ENCODE data around the gene RNU6-8.
A peak's percentile ranks its signal among the peaks of the same experiment; 100 is the strongest.

DNA sequence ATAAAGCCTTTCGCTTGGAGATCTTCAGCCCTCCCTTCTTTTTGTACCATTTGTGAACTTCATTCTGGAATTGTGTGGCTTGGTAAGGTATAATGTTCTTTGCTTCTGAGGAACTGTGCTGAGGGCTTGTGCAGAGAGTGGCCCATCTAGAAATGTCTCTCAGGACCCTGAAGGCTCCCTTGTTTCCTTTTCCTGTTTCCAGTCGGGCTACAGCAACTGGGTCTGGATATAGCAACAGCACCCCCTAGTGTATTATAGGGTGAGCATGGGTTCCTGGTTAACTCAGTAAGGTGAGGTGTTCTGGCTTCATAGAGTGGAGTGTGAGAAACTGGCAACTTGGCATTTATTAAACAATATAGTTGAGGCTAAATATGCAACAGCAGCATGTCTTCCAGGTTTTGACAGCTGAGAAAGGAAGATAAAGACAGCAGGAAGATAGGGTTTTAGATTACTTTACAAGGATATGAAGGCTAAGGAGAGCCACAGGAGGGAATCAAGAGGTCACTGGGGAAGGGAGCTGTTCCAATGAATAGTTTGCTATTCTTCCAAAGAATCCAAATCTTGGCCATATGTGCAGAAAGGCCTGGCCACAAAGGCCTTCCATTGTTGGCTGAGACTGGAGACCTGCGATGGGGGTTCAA is 49.1 kb upstream of the RNU6-8 start:
- TF ChIP-seq CTCF (IDR thresholded peaks at IDR 0.05 in 2 of 3, conservative IDR thresholded peaks at IDR 0.05 in 1 of 3; ENCODE audit: borderline replicate concordance in 1 of 3, insufficient read depth in 1 of 3, low read depth in 2 of 3, low read length in 2 of 3) = peak; percentile 81 to 93 (median 89)
- no peak for TF ChIP-seq ATF3 (IDR thresholded peaks at IDR 0.05)
- peak; percentile 96 for TF ChIP-seq RAD21 (IDR thresholded peaks at IDR 0.05; ENCODE audit: low read depth)
- no peak for TF ChIP-seq REST (IDR thresholded peaks at IDR 0.05; ENCODE audit: low read depth)
- no peak for TF ChIP-seq ZNF274 (IDR thresholded peaks at IDR 0.05; ENCODE audit: low read depth, low read length)
- TF ChIP-seq POLR2AphosphoS5 (IDR thresholded peaks at IDR 0.05; ENCODE audit: low read depth, low read length) = no peak
- TF ChIP-seq SIN3A (IDR thresholded peaks at IDR 0.05; ENCODE audit: low read depth) = no peak
- TF ChIP-seq FOSL1 (IDR thresholded peaks at IDR 0.05; ENCODE audit: low read depth) = no peak
- TF ChIP-seq POLR2A (IDR thresholded peaks at IDR 0.05; ENCODE audit: borderline replicate concordance, extremely low read depth, insufficient read depth, insufficient read length) = no peak
